Activated CD8-positive, alpha-beta memory T cell treated with anti-CD3 and anti-CD28 coated beads, Interleukin-2, amount 10 ng/mL, durations not matched to agents 7 days and 5 days (primary cell): Measurements from ENCODE around the gene ZNF775. TPM values are rescaled to one million over a fixed set of nuclear protein-coding genes. Genes with fewer than 3 reads are reported as not detected.

Experiments
- ATAC-seq: fragments of 150-1000 bp; cut with Tn5 transposase; one replicate; pipeline ENCODE4 v1.10.0; 2021; ENCODE audit warnings: moderate library complexity
- CTCF ChIA-PET: fragments of 350-600 bp; sonication (Branson Sonifier 250); formaldehyde crosslinking; loops from one replicate; lab custom pipeline; 2021; ENCODE audit warnings: antibody characterized with exemption; lab: Charles Lee
- DNase-seq: peaks from one replicate; pipeline ENCODE4 v3.0.0-alpha.2; 2020
- H3K27ac Mint-ChIP-seq: one replicate; pipeline ENCODE4 v1.8.0; 2021; ENCODE audit warnings: mild to moderate bottlenecking, mixed read lengths
- H3K27me3 Mint-ChIP-seq: one replicate; pipeline ENCODE4 v1.8.0; 2021; ENCODE audit warnings: mixed read lengths
- H3K36me3 Mint-ChIP-seq: one replicate; pipeline ENCODE4 v1.8.0; 2021; ENCODE audit warnings: mild to moderate bottlenecking, mixed read lengths
- H3K4me1 Mint-ChIP-seq: one replicate; pipeline ENCODE4 v1.8.0; 2021; ENCODE audit warnings: mixed read lengths
- H3K4me3 Mint-ChIP-seq: one replicate; pipeline ENCODE4 v1.8.0; 2021; ENCODE audit warnings: mild to moderate bottlenecking, moderate library complexity, mixed read lengths
- H3K9me3 Mint-ChIP-seq: one replicate; pipeline ENCODE4 v1.8.0; 2022; ENCODE audit warnings: low read depth, mixed read lengths
- total RNA-seq, 2 experiments: library from RNA; stranded (reverse); gene quantifications; one replicate each; pipeline ENCODE4 v1.2.3, GENCODE V29; 2021

ZNF775 gene
- total RNA-seq, 2 experiments from 2014 or later, result 7.5 to 8.4 TPM

- H3K4me3 Mint-ChIP-seq, result no peak overlapping the region
- ATAC-seq (no peak), DNase-seq (no peak)
- CTCF ChIA-PET, result interaction anchor here (1.2 to 7.9 kb wide), 3 partner anchors 10 to 42 kb away, joined by 3 to 56 read pairs (median 4); partner anchors contain the start of genes ACTR3C and LRRC61
- no peaks in the 10 kb centered on the region for H3K9me3 Mint-ChIP-seq
- peaks cover 1% of the 10 kb centered on the region for H3K36me3 Mint-ChIP-seq
- H3K27me3 Mint-ChIP-seq, result no peaks in the 10 kb centered on the region
- H3K27ac Mint-ChIP-seq, result no peak overlapping the region
- peaks cover 35% of the 10 kb centered on the region for H3K4me1 Mint-ChIP-seq
Observed at GRCh38 chr7:150365673-150366398, 13.3 kb upstream of the ZNF775 start.

GRCh38 chr7:150367677-150368095 is 11.4 kb upstream of the ZNF775 start:
- Mint-ChIP-seq H3K27ac (peak overlapping the region; percentile 82), H3K4me3 (peak overlapping the region; percentile 95), H3K36me3 (peaks cover 4% of the 10 kb centered on the region), H3K9me3 (no peaks in the 10 kb centered on the region), H3K27me3 (no peaks in the 10 kb centered on the region), H3K4me1 (peaks cover 37% of the 10 kb centered on the region)
- CTCF ChIA-PET, result interaction anchor here (7.9 kb wide), 1 partner anchor 12 kb away, joined by 56 read pairs; no protein-coding TSS in a partner anchor
- ATAC-seq, result no peak
- no peak for DNase-seq

GRCh38 chr7:150368096-150368883 is 10.8 kb upstream of the ZNF775 start, which contains the start of gene REPIN1:
TSS of gene REPIN1 (plus strand) at chr7:150368822. CDS start at chr7:150369712, 890 bp downstream.
- Mint-ChIP-seq H3K27me3 (no peaks in the 10 kb centered on the region), H3K4me3 (peak within 1 kb of the TSS; percentile 95), H3K27ac (peak within 1 kb of the TSS; percentile 95), H3K36me3 (peaks cover 7% of the 10 kb centered on the region), H3K9me3 (no peaks in the 10 kb centered on the region), H3K4me1 (peaks cover 37% of the 10 kb centered on the region)
- peak; percentile 78 for ATAC-seq
- CTCF ChIA-PET, result interaction anchor here (7.9 kb wide), 1 partner anchor 13 kb away, joined by 56 read pairs; no protein-coding TSS in a partner anchor
- DNase-seq, result peak; percentile 89

- H3K36me3 Mint-ChIP-seq, result peaks cover 8% of the 10 kb centered on the region
- peak overlapping the region; percentile 95 for H3K4me3 Mint-ChIP-seq
- H3K27me3 Mint-ChIP-seq, result no peaks in the 10 kb centered on the region
- DNase-seq (peak; percentile 65), ATAC-seq (peak; percentile 13)
- peaks cover 32% of the 10 kb centered on the region for H3K4me1 Mint-ChIP-seq
- peak overlapping the region; percentile 95 for H3K27ac Mint-ChIP-seq
- CTCF ChIA-PET, result interaction anchor here (1.7 to 7.9 kb wide), 2 partner anchors 14 to 38 kb away, joined by 4 to 56 read pairs; no protein-coding TSS in a partner anchor
- no peaks in the 10 kb centered on the region for H3K9me3 Mint-ChIP-seq
Observed at GRCh38 chr7:150368884-150369747, 10.0 kb upstream of the ZNF775 start.

- peaks cover 29% of the 10 kb centered on the region for H3K4me1 Mint-ChIP-seq
- DNase-seq (no peak), ATAC-seq (no peak)
- CTCF ChIA-PET, result interaction anchor here (1.7 to 7.9 kb wide), 2 partner anchors 14 to 37 kb away, joined by 4 to 56 read pairs; no protein-coding TSS in a partner anchor
- H3K36me3 Mint-ChIP-seq, result peaks cover 8% of the 10 kb centered on the region
- peak overlapping the region; percentile 95 for H3K4me3 Mint-ChIP-seq
- peak overlapping the region; percentile 95 for H3K27ac Mint-ChIP-seq
- no peaks in the 10 kb centered on the region for H3K9me3 Mint-ChIP-seq
- H3K27me3 Mint-ChIP-seq, result no peaks in the 10 kb centered on the region
Observed at GRCh38 chr7:150369748-150370501, 9.2 kb upstream of the ZNF775 start.

- ATAC-seq, result no peak
- Mint-ChIP-seq H3K4me1 (peaks cover 31% of the 10 kb centered on the region), H3K4me3 (no peak overlapping the region), H3K9me3 (no peaks in the 10 kb centered on the region), H3K36me3 (peaks cover 8% of the 10 kb centered on the region), H3K27me3 (no peaks in the 10 kb centered on the region), H3K27ac (peak overlapping the region; percentile 59)
- DNase-seq, result no peak
- CTCF ChIA-PET, result interaction anchor here (1.7 to 7.9 kb wide), 2 partner anchors 15 to 36 kb away, joined by 4 to 56 read pairs; no protein-coding TSS in a partner anchor
Observed at GRCh38 chr7:150370612-150371071, 8.5 kb upstream of the ZNF775 start.

GRCh38 chr7:150371131-150371995 is 7.8 kb upstream of the ZNF775 start:
- H3K4me3 Mint-ChIP-seq, result no peak overlapping the region

GRCh38 chr7:150371996-150372270 is 7.2 kb upstream of the ZNF775 start:
- Mint-ChIP-seq H3K4me1 (peaks cover 41% of the 10 kb centered on the region), H3K27ac (no peak overlapping the region), H3K4me3 (no peak overlapping the region), H3K9me3 (no peaks in the 10 kb centered on the region), H3K36me3 (peaks cover 8% of the 10 kb centered on the region), H3K27me3 (no peaks in the 10 kb centered on the region)
- no peak for DNase-seq
- CTCF ChIA-PET, result interaction anchor here (7.9 kb wide), 1 partner anchor 16 kb away, joined by 56 read pairs; no protein-coding TSS in a partner anchor
- ATAC-seq, result no peak

More at GRCh38 chr7:150371131-150371995, 7.8 kb upstream of the ZNF775 start:
- Mint-ChIP-seq H3K9me3 (no peaks in the 10 kb centered on the region), H3K36me3 (peaks cover 8% of the 10 kb centered on the region), H3K27me3 (no peaks in the 10 kb centered on the region), H3K27ac (no peak overlapping the region), H3K4me1 (peaks cover 38% of the 10 kb centered on the region)
- CTCF ChIA-PET, result interaction anchor here (1.7 to 7.9 kb wide), 2 partner anchors 16 to 35 kb away, joined by 4 to 56 read pairs; no protein-coding TSS in a partner anchor
- ATAC-seq (no peak), DNase-seq (no peak)

- H3K27ac Mint-ChIP-seq, result peak overlapping the region; percentile 19
- ATAC-seq, result no peak
- H3K27me3 Mint-ChIP-seq, result no peaks in the 10 kb centered on the region
- no peak overlapping the region for H3K4me3 Mint-ChIP-seq
- H3K4me1 Mint-ChIP-seq, result peaks cover 39% of the 10 kb centered on the region
- H3K9me3 Mint-ChIP-seq, result no peaks in the 10 kb centered on the region
- no peak for DNase-seq
- CTCF ChIA-PET, result interaction anchor here (7.9 kb wide), 1 partner anchor 17 kb away, joined by 56 read pairs; no protein-coding TSS in a partner anchor
- H3K36me3 Mint-ChIP-seq, result peaks cover 8% of the 10 kb centered on the region
Observed at GRCh38 chr7:150372271-150373048, 6.7 kb upstream of the ZNF775 start.

GRCh38 chr7:150373049-150373801 is 5.9 kb upstream of the ZNF775 start:
- Mint-ChIP-seq H3K36me3 (peaks cover 8% of the 10 kb centered on the region), H3K9me3 (no peaks in the 10 kb centered on the region), H3K27me3 (no peaks in the 10 kb centered on the region), H3K4me1 (peaks cover 41% of the 10 kb centered on the region), H3K27ac (peak overlapping the region; percentile 19), H3K4me3 (no peak overlapping the region)
- DNase-seq (no peak), ATAC-seq (no peak)
- CTCF ChIA-PET, result no interaction called here
